ENCODE data around the gene ADCY1.
"Not testable (repeated sequence)": the region's sequence is repeated elsewhere in the genome, so short reads cannot be mapped to it uniquely, and the experiment has no call there.

ADCY1 gene

DNA sequence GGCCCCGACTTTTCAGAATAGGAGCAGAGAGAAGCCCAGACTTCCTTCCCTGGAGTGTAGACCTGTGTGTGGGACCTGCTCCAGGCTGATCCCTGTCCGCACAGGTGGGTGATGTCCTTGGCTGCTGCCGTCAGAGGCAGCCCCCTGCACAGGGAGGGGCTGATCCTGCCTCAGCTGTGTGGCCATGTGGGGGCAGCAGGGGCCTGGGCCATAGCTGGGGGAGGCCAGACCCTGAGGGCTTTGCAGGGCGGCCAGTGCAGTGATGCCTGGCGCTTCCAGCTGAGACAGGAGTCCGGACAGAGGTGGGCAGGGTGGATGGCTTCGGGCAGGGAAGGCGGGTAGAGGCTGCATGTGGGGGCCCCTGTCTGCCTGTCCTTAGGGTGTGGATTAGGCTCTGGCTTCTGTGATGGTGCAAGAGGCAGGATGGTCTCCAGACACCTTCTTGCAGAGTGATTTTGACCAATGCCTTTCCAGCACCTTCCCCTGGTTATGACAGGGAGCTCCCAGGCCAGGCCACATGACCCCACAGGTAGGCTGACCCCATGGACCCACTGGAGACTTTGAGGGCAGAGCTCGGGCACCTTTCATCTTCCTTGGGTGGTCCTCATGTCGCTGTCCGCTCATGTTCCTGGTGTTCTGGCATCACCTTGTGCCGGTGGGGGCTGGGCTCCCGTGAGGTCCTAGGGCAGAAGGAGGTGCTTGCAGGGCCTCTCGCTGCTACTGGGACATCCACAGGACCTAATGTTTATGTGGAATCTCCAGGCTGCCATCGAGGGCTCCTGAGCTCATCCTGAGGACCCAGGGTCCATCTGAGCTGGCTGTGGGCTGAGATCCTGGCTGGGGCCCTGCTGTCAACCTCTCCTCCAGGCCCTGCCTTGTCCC is 141.5 kb downstream of the ADCY1 start:
- no peak for DNase-seq (ENCODE audit: low read depth, low spot score)
- no peak overlapping the region for H3K4me3 ChIP-seq (ENCODE audit: low read length)

DNA sequence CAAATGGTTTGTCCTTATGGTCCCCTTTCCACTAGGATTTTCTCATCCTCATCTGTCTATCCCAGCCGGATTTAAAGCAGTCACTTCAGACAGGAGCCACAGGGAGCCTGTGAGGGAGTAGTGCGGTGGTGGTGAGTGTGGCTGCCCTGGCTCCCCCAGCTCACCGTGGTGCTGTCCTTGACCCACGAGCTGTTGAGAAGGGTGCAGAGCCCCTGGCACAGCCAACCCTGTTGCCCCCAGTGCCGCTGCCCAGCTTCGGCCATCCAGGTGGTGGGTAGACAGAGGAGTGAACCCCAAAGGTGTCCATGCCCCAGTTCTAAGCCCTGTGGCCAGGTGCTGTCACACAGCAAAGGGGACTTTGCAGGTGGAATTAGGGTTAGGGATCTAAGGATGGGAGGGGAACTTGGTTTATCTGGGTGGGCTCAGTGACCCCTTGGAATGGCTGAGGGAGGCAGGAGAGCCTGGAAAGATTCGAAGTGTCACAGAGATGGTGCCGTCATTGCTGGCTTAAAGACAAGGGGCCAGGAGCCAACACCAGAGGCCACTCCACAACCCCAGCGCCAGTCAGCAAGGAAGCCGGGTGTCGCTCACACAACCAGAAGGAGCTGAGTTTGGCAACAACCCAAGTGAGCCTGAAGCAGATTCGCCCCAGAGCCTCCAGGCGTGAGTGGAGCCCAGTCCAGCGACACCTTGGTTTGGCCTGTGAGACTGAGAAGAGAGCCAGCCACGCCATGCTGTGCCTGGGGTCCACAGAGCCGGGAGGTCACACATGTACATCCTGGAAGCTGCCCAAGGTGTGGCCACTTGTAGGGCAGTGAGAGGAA is 142.4 kb downstream of the ADCY1 start:
- no peak for DNase-seq (ENCODE audit: low read depth, low spot score)
- H3K4me3 ChIP-seq (ENCODE audit: low read length), result no peak overlapping the region

DNA sequence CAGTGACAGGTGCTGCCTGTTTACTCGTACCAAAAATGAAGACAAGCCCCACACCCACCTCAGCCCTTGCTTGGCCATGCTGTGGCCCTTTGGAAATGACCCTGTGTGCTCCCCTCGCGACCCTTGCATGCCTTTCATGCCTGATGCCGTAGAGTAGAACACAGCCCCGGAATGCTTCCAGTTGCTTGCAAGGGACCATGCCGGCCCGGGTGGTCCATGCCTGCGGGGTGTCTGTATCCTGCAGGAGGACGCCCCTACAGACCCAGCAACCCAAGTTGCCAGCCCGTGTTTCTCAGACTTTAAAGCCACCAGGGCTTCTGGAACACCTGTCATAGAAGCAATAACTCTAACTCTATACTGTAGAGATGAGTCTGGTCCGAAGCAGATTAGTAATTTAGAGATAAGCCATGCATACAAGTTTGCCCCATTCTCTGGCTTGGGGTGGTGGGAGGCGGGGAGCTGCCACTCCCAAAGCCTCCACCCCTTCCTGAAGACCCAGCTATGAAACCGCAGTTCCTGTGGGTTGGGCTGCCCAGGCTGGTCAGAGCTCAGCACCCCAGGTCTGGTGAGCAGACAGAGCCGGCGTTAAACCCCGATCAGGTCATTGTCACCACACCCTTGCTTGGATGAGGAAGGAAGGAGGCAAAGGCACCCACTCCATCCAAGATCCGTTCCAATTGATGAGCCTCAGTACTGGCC is 143.5 kb downstream of the ADCY1 start:
- H3K4me3 ChIP-seq (ENCODE audit: low read length), result no peak overlapping the region
- DNase-seq (ENCODE audit: low read depth, low spot score), result no peak

DNA sequence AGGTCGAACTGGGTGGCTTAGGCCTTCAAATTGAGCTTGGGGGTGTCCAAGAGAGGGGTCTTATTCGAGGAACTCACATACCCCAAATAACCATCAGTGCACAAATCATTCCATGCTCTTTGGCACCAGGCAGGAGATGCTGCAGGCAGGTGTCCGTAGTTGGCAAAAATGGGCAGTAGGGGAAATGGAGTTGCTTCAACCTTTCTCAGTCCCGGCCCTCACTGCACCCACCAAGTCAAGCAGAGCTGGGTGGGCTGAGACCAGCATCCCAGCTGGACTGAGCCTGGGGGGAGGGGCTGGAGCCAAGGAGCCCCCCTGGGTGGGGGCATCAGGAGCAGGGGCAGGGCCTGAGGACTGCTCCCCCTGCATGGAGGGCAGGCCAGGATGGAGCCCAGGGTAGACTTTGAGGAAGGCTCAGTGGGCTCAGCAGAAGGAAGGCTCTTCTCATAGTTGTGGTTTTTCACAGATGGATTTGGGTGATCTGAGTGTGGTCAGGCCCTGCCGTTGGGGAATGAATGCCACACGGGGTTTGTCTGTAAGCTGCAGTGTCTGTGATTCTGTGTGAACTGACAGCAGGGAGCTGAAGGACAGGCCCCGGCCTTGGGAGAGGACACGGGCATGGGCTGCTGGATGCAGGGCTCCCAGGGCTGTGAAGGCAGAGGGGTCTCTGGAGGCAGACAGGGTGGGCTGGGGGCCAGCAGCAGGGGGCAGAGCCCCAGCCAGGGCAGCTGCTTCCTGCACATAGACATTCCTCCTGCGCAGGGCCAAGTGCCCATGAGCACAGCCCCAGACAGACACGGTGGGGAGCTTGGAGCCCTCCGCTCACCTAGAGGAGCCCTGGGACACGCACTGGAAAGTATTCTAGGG is 144.5 kb downstream of the ADCY1 start:
- H3K4me3 ChIP-seq (ENCODE audit: low read length), result no peak overlapping the region
- DNase-seq (ENCODE audit: low read depth, low spot score), result peak; percentile 55

DNA sequence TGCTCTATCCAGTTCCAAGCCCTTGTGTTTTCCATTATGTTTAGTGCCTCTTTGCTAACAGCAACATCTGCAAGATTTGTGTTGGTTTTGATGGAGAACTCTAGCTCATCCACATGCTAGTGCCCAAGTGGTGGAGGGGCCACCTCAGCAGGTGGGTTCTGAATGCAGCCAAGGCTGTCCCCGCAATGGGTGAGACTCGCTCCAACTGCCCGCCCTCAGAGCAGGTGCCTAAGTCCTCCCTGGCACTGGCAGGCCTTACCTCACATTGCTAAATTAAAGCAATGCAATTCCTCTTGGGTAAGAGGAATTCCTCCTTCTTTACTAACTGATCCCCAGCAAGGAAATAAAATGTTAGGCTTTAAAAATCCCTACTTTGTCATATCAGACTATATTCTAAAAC is 146.8 kb downstream of the ADCY1 start:
- no peak for DNase-seq (ENCODE audit: low read depth, low spot score)

DNA sequence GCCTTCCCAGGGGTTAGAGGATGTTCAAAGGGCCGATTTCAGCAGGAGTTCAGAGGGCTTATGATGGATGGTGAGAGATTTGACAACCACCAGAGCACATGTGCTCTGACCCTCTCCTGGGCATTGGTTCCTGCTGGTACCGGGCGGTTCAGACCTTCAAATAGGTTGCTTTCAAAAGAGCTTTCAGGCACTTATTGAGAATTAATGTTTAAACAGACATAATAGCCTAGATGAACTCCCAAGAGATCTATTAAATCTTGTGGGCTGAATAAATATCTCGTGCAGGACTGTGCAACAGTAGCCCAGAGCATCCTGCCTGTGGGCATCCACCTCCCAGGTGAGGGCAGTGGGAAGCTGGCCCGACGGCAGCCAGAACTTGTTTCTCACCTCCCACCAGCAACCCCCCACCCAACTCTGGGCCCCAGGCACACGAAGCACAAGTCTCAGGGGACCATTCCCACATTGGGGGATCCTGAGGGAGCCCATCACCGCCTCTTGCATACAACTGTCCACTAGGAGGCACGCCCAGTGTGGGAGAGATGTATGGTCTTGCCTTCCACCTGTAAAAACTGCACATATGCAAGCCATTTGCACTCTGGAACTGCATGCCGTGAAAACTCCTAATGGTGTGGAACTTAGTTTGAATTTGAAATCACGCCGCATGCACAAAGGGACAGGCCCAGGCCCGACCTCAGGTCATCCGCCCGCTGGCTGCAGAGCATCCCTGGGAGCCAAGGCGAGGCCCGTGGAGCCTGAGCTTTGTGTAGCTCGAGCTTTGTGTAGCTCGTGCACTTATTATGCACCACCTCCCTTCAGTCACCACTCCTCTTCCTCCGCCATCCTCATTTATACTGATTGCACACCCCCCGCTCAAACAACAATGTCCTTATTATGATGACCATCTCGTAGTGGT is 147.8 kb downstream of the ADCY1 start:
- H3K4me3 ChIP-seq (ENCODE audit: low read length), result no peak overlapping the region
- DNase-seq (ENCODE audit: low read depth, low spot score), result no peak

More for the DNA sequence above, 146.8 kb downstream of the ADCY1 start:
- H3K4me3 ChIP-seq (ENCODE audit: low read length), result no peak overlapping the region

DNA sequence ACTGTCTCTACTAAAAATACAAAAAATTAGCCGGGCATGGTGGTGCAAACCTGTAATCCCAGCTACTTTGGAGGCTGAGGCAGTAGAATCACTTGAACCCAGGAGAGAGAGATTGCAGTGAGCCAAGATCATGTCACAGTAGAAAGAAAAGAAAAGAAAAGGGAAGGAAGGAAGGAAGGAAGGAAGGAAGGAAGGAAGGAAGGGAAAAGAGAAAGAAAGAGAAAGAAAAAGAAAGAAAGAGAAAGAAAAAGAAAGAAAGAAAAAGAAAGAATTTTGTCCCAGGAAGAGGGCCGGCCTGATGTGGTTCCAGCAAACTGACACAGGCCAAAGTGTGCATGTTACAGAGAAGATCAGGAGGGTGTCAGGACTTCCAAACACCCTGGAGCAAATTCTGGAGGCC is 151.1 kb downstream of the ADCY1 start:
- H3K4me3 ChIP-seq (ENCODE audit: low read length); DNase-seq (ENCODE audit: low read depth, low spot score): not testable (repeated sequence)

DNA sequence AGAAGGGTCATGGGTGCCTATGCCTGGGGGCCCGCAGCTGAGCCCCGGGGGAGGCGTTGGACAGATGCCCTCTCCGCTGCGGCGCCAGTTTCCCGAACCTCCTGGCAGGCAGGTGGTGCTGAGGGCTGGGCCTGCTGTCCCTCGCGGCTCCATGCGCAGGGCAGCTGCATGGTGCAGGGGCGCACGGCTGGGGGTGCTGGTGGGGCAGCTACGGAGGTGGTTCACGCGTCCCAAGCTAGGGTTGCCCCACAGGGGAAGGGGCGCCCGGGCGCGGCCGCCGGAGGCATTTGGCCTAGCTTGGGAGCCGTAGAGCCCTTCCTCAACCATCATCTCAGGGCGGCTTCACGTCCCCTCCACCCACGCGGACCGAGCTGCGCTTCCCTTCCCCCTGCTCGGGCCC is 152.7 kb downstream of the ADCY1 start:
- no peak for DNase-seq (ENCODE audit: low read depth, low spot score)
- no peak overlapping the region for H3K4me3 ChIP-seq (ENCODE audit: low read length)

DNA sequence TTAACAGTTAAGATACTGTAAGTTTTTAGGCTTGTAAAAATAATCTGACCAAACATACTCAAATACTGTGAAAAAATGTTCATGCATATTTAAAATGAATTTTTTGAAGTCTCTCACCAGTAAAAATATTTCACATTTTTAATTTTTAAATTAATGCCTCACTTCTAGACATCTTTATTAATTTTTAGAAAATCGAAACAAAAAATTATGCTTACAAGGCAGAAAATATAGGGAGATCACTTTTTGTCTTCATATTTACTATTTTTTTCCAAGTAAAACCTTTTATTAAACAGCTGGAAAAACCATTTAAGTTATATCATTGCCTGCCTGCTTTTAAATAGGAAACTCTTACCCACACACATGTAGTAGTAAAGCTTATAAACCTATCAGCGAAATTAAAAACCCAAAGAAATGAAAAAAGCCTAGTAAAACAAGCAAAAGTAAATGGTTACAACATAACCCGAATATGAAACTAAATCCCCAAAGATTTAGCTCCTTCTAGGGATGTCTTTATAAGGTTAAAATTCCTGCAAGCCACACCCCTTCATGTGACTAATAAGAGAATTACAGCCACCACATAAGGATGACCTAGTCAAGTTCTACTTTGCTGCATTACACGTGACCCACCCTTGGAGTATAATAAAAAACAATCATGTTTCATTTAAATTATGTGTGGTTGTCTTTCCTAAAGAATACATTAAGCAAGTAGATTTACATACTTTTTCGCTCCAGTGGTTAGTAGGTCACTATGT is 157.7 kb downstream of the ADCY1 start:
- H3K4me3 ChIP-seq (ENCODE audit: low read length); DNase-seq (ENCODE audit: low read depth, low spot score): not testable (repeated sequence)

DNA sequence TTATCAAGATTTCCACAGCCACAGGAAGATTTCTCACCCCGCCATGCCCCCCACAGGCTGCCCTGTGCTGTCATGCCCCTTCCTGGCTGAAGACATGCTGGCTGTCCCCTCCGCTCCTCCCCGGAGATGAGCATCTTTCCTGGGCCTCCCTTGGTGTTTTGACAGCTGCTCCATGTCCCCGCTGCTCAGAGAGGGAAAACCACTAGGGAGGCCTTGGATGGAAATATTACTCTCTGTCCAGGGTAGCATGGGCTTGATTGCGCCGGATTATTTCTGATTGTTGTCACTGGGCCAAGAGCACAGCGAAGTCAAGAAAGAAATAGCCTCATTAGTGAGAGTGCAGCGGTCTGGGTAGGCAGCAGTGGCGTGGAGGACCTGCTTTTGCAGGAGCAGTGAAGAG is 164.8 kb downstream of the ADCY1 start:
- not testable (repeated sequence) for DNase-seq (ENCODE audit: low read depth, low spot score)

DNA sequence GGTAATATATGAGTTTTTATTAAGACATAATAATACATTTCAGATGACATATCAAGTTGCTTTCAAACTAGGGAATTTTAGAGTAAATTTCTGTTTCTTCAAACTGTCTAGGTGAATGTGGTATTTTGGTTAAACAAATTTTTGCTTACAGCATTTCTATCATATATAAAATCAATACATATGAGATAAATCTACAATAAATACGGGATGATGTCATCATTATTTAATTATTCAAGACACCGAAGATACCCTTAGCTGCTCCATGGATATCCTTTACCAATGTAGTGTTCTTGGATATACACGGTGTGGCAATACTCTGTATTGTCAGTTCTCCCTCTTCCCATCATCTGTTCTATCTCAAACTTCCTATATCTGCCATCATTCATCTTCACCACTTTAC is 166.4 kb downstream of the ADCY1 start:
- DNase-seq (ENCODE audit: low read depth, low spot score); H3K4me3 ChIP-seq (ENCODE audit: low read length): not testable (repeated sequence)

More for the DNA sequence above, 164.8 kb downstream of the ADCY1 start:
- H3K4me3 ChIP-seq (ENCODE audit: low read length), result not testable (repeated sequence)

DNA sequence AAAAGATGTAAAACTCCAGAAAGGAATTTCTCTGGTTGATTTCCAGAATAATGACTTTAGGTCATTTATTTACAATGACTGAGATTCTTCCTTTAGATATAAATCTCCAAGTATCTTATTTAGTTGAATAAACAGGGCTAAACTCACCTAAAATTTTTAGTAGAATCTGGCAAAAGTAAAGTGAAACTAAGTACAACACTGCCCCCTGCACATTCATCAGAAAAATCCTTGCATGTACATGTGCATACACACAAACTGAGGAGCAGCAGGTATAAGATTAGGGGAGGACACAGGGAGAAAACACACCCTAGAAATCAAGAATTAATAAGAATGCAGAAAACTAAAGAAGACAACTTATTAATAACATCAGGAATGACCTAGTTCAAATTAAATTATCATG is 174.8 kb downstream of the ADCY1 start:
- not testable (repeated sequence) for DNase-seq (ENCODE audit: low read depth, low spot score); H3K4me3 ChIP-seq (ENCODE audit: low read length)

DNA sequence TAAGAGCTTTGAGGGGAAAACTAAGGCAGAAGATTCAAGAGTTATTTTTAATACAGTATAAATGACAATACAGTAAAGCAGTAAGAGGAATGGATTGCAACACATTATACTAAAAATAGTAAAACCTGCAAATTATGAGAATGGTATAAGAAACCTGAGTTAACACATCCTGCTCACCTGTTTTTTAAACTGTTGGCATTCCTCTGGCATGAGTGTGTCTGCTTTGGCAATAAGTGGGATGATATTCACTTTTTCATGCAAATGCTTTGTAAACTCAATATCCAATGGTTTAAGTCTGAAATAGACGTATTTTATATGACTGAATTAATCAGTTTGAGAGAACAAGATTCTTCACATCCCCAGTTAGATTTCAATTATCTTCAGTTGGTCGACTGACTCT is 177.2 kb downstream of the ADCY1 start:
- DNase-seq (ENCODE audit: low read depth, low spot score); H3K4me3 ChIP-seq (ENCODE audit: low read length): not testable (repeated sequence)

DNA sequence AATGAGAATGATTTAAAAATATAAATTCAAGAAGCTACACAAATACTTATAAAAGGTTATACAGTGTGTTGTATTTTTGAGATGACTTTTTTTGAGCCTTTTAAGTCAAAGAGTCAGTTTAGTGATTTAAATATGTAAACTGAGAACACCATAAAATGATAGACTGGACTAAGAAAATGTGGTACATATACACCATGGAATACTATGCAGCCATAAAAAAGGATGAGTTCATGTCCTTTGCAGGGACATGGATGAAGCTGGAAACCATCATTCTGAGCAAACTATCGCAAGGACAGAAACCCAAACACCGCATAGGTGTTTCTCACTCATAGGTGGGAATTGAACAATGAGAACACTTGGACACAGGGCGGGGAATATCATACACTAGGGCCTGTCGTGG is 182.2 kb downstream of the ADCY1 start:
- H3K4me3 ChIP-seq (ENCODE audit: low read length); DNase-seq (ENCODE audit: low read depth, low spot score): not testable (repeated sequence)

DNA sequence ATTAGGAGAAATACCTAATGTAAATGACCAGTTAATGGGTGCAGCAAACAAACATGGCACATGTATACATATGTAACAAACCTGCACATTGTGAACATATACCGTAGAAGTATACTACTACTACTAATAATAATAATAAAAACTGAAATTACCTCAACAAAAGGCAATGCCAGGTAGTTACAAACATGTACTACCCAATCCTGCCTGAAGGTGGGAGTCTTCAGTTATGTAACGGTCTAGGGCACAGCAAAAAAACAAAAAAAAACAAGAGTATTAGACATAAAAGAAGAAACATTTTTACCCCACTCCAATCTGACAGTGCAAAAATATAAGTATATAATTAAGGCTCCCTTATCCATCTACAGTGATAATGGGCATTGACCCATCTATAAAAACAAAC is 182.6 kb downstream of the ADCY1 start:
- DNase-seq (ENCODE audit: low read depth, low spot score); H3K4me3 ChIP-seq (ENCODE audit: low read length): not testable (repeated sequence)

DNA sequence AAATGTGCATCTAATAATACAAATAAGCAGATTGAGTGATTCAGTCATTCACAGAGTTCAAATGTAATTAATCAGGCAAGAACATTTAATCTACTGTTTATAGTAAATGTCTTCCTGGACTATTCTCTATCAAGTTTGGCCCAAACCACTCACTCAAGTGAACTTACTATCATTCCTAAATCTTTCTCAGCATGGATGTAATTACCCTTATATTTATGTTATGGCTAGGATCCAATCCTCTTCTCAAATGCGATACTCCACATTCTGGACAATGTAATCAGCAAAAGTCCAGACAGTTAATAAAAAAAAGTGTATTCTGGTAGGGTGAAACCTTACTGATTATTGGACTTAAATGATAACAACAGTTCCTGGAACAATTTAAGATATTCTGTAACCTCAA is 185.3 kb downstream of the ADCY1 start:
- H3K4me3 ChIP-seq (ENCODE audit: low read length); DNase-seq (ENCODE audit: low read depth, low spot score): not testable (repeated sequence)
